AG04450 (cell line): ENCODE data around the gene PLCL1. TPM values are rescaled to one million over a fixed set of nuclear protein-coding genes. Genes with fewer than 3 reads are reported as not detected.

Experiments used
- CTCF ChIA-PET: fragments of 300-600, 350-600 bp; formaldehyde crosslinking; extraction: SDS; loops from one replicate; lab custom pipeline; 2022; ENCODE audit warnings: antibody characterized with exemption, inconsistent platforms; lab: Charles Lee
- POLR2A ChIA-PET: fragments of 350-600 bp; formaldehyde crosslinking; extraction: SDS; loops from one replicate; lab custom pipeline; 2021; ENCODE audit warnings: antibody characterized with exemption, inconsistent platforms; lab: Yijun Ruan, JAX
- DNase-seq: peaks from one replicate; pipeline ENCODE4 v3.0.0-alpha.2; 2011; ENCODE audit warnings: low read depth, low spot score
- H3K27ac ChIP-seq: one replicate; pipeline ENCODE4 v1.5.1; 2012; ENCODE audit warnings: low read depth, low read length, control low read depth
- H3K27me3 ChIP-seq: one replicate; pipeline ENCODE4 v1.6.0; 2012; ENCODE audit warnings: low read length; ENCODE audit not compliant: control insufficient read depth, insufficient read depth
- H3K4me3 ChIP-seq: 2 replicates; pipeline ENCODE4 v1.5.1; 2011; ENCODE audit warnings: mild to moderate bottlenecking, low read depth, low read length, control low read depth
- H3K9me3 ChIP-seq: 2 replicates; pipeline ENCODE4 v1.5.1; 2012; ENCODE audit warnings: low read length; ENCODE audit not compliant: control insufficient read depth, insufficient read depth
- CTCF ChIP-seq: IDR thresholded peaks from 2 replicates; pipeline ENCODE4 v1.5.1; 2011; ENCODE audit warnings: low read depth, low read length, control low read depth, inconsistent platforms
- polyA plus RNA-seq: library from polyadenylated mRNA; depleted of rRNA; stranded (reverse); fragments of >200 nt; gene quantifications from 2 replicates; pipeline ENCODE4 v1.2.3, GENCODE V29; 2011

The PLCL1 gene
- polyA plus RNA-seq, 1 experiment = 0.43 TPM

DNA sequence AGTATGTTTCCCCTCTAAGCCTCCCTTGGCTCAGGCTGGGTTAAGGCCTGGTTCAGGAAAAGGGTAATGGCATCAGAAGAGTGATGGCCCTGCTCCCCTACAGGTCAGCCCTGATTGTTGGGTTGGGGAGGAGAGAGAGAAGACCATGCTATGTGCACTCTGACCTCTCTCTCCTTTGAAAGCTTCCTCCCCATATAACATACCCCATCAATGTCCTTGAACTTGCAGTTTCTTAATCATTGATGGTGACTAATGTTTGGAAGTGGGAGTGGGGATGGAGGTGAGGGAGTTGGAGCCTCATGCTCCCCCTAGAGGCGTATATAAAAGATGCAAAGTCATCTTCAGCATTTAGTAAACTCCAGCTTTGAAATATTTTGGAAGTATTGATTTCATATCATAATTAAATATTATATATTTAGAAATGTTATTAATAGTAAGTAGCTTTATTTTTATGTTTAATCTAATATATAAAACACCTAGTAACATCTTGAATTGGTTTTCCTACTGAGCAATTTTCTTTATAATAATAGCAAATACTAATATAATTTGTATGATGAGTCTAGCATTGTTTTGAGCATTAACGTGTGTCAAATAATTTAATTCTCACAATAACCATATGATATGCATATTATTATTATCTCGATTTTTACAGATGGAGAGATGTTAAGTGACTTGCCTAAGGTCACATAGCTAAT is 8.8 kb downstream of the PLCL1 start:
- CTCF ChIA-PET = interaction anchor here (0.6 to 2.0 kb wide), 38 partner anchors 9 to 496 kb away, joined by 3 to 14 read pairs (median 4); partner anchors contain the start of gene PLCL1
- POLR2A ChIA-PET = no interaction called here
- Histone ChIP-seq H3K9me3 (no peaks in the 10 kb centered on the region), H3K4me3 (no peak overlapping the region), H3K27me3 (peaks cover 8% of the 10 kb centered on the region), H3K27ac (no peak overlapping the region)
- no peak for DNase-seq
- TF ChIP-seq CTCF = peak; percentile 66

DNA sequence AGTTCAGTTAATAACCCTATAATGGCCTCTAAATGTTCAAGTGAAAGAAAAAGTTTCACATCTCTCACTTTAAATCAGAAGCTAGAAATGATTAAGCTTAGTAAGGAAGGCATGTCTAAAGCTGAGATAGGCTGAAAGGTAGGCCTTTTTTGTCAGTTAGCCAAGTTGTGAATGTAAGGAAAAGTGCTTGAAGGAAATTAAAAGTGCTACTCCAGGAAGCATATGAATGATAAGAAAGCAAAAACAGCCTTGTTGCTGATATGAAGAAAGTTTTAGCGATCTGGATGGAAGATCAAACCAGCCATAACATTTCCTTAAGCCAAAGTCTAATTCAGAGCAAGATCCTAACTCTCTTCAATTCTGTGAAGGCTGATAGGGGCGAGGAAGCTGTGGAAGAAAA is 10.1 kb downstream of the PLCL1 start:
- DNase-seq = no peak
- Histone ChIP-seq H3K27ac (no peak overlapping the region), H3K9me3 (no peaks in the 10 kb centered on the region), H3K4me3 (no peak overlapping the region), H3K27me3 (peaks cover 8% of the 10 kb centered on the region)
- no peak for TF ChIP-seq CTCF
- CTCF ChIA-PET = interaction anchor here (0.8 to 1.6 kb wide), 3 partner anchors 15 to 313 kb away, joined by 3 to 4 read pairs (median 3); no protein-coding TSS in a partner anchor
- POLR2A ChIA-PET = no interaction called here

DNA sequence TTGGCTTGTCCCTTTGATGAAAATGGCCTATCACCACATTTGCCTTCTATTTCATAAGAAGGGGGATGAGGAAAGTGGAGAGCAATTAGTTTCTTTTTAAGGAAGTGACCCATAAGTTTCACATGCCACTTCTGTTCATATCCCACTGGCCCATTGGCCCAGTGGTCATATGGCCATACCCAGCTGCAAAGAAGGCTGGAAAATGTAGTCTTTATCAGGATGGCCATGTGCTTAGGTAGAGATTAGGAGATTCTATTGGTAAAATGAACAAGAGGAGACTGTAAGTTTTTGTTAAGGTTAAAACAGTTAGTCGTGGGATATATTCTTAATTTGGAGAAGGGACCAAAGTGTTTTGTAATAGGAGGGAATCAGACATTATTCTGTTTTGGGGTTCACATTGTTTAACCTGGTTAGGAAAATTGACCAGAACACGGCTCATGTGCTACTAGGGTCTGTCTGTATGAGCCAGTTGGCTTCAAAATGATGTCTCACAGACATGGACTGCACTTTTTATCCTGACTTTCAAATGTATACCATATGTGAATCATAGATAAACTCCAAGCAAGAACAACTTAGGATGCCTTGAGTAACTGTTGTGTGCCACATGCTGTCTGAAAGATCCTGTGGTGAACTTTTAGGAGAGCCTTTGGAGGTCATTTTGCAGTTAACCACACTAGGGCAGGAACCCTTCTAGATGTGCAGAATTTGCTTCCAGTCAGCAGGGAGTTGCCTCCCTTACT is 17.3 kb downstream of the PLCL1 start:
- H3K27ac ChIP-seq = no peak overlapping the region
- no peak for DNase-seq
- POLR2A ChIA-PET = no interaction called here

GRCh38 chr2:197822333-197822732 is 17.9 kb downstream of the PLCL1 start:
- H3K27ac ChIP-seq = no peak overlapping the region
- ChIA-PET CTCF (no interaction called here), POLR2A (no interaction called here)
- peaks cover 5% of the 10 kb centered on the region for H3K27me3 ChIP-seq
- no peak overlapping the region for H3K4me3 ChIP-seq
- no peak for DNase-seq
- no peaks in the 10 kb centered on the region for H3K9me3 ChIP-seq
- no peak for TF ChIP-seq CTCF

More for the DNA sequence above, 17.3 kb downstream of the PLCL1 start:
- CTCF ChIA-PET = no interaction called here
- TF ChIP-seq CTCF = no peak
- peaks cover 5% of the 10 kb centered on the region for H3K27me3 ChIP-seq
- H3K9me3 ChIP-seq = no peaks in the 10 kb centered on the region
- H3K4me3 ChIP-seq = no peak overlapping the region

DNA sequence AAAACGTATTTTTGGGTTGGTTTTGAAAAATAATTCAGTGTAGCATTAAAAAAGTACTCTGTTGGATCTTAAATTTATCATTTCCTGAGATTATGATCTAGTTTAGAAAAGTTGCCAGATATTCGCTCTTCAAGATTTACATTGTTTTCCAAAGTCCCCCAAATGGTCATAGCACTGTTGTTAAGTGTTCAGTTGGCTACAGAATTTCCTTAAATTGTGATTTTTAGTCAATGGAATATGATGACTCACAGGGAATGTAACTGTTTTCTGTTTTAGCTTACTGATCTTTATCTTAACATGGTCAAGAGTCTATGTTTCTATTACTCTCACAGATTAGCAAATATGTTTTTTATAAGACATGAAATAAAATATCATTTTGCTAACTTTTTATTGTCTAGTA is 23.2 kb downstream of the PLCL1 start:
- ChIA-PET POLR2A (no interaction called here), CTCF (no interaction called here)
- TF ChIP-seq CTCF = no peak
- Histone ChIP-seq H3K27ac (no peak overlapping the region), H3K4me3 (no peak overlapping the region), H3K9me3 (no peaks in the 10 kb centered on the region), H3K27me3 (no peaks in the 10 kb centered on the region)
- no peak for DNase-seq
